Sigmoid colon (tissue), 4 donors: ENCODE results near the gene SIDT2.
"Not testable (repeated sequence)": the region's sequence is repeated elsewhere in the genome, so short reads cannot be mapped to it uniquely, and the experiment has no call there.

Experiments used
- CTCF ChIP-seq, 4 experiments: fragments of 450-650 bp in 3 of 4; fragments of 200-600 bp in 1 of 4; IDR thresholded peaks; one replicate each; pipeline ENCODE4 v1.5.1; 2016 to 2019; ENCODE audit warnings: antibody characterized with exemption in 4 of 4, mild to moderate bottlenecking in 3 of 4, moderate library complexity in 2 of 4
- EP300 ChIP-seq, 4 donors: sonication (generic); formaldehyde crosslinking; IDR thresholded peaks; one replicate each; pipeline ENCODE4 v1.6.1; 2017; ENCODE audit warnings: antibody characterized with exemption in 4 of 4
- POLR2A ChIP-seq, 2 donors: fragments of 450-650 bp; IDR thresholded peaks; one replicate each; pipeline ENCODE4 v1.6.1; 2016; ENCODE audit warnings: antibody characterized with exemption in 2 of 2, mild to moderate bottlenecking in 2 of 2, moderate library complexity in 2 of 2

- TF ChIP-seq POLR2A, CTCF, EP300 (IDR thresholded peaks at IDR 0.05): not testable (repeated sequence)
Observed at GRCh38 chr11:117206111-117206510, 27.6 kb downstream of the SIDT2 start.
